Lower leg skin (tissue), 4 donors: Measurements from ENCODE around the gene BRD1. TPM values are rescaled to one million over a fixed set of nuclear protein-coding genes. Genes with fewer than 3 reads are reported as not detected.

Experiments used
- DNase-seq, 2 donors: peaks; one replicate each; pipeline ENCODE4 v3.0.0-alpha.2; 2019; ENCODE audit warnings: low spot score in 2 of 2
- H3K4me3 ChIP-seq: fragments of 200-600 bp; sonication (generic); 2 replicates; pipeline ENCODE4 v1.5.1; 2017; ENCODE audit warnings: mild to moderate bottlenecking, low read depth; ENCODE audit not compliant: poor library complexity, severe bottlenecking
- CTCF ChIP-seq, 3 donors: fragments of 450-650 bp; IDR thresholded peaks; one replicate each; pipeline ENCODE4 v1.5.1; 2016; ENCODE audit warnings: antibody characterized with exemption in 3 of 3, mild to moderate bottlenecking in 3 of 3, moderate library complexity in 2 of 3
- POLR2A ChIP-seq, 2 donors: fragments of 450-650 bp; IDR thresholded peaks; one replicate each; pipeline ENCODE4 v1.6.1; 2016 to 2017; ENCODE audit warnings: antibody characterized with exemption in 2 of 2, mild to moderate bottlenecking in 1 of 2, moderate library complexity in 1 of 2
- WGBS, 2 donors: methylation state at CpG; one replicate each; pipeline ENCODE4 v1.1.5; 2018; 5-methylcytosine and 5-hydroxymethylcytosine counted together
- intact Hi-C: fragments of 100-400 bp; cut with DNase I; formaldehyde crosslinking; loops from one replicate; pipeline ENCODE4 v1.15.0; 2023; ENCODE audit warnings: low total_unique reads
- total RNA-seq, 4 donors: library from RNA; depleted of rRNA; stranded (reverse); fragments of >200 nt; gene quantifications; one replicate each; pipeline ENCODE4 v1.1.0, GENCODE V29; 2016

BRD1 gene
- total RNA-seq, 4 donors from 2014 or later = 64.8 to 104 (median 89.8) TPM

GRCh38 chr22:49800408-49801238 lies 27.1 kb downstream of the BRD1 start:
- H3K4me3 ChIP-seq = no peak overlapping the region
- DNase-seq = no peak
- intact Hi-C loops = no loop called here
- no peak for TF ChIP-seq CTCF (IDR thresholded peaks at IDR 0.05)
- no peak for TF ChIP-seq POLR2A (IDR thresholded peaks at IDR 0.05)
- 85 to 89% methylated on average over 28 to 29 of the region's 29 CpGs for WGBS, 2 donors

DNA sequence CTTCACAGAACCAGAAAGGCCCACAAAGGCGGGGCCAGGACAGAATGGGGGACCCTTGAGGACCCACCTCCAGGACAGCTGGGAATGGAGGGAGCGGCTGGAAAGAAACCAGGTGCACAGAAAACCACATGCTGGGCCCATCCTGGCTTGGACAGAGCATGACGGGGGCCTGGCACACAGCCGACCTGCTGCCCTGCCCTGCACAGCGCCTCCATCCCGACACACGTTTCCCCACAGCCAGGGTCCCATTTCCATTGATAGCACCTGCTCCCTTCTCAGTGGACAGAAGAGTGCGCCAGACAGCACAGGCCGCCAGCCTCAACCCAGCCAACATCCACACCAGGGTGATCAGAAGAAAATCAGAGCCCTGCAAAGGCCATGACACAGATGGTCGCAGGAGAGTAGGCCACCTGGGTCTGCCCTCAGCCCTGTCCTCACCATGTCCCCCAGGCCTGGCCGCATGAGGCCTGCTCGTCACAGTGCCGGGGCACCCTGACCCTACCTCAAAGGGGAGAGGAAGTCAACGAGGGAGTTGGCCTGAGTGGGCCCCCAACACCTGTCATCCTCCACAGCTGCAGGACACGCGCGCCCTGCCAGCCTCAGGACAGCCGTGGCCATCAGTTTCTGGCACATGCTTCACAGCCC lies 28.1 kb downstream of the BRD1 start:
- 88 to 92% methylated on average over 18 of the region's 18 CpGs for WGBS, 2 donors
- TF ChIP-seq CTCF (IDR thresholded peaks at IDR 0.05) = no peak
- TF ChIP-seq POLR2A (IDR thresholded peaks at IDR 0.05) = no peak
- DNase-seq = no peak
- H3K4me3 ChIP-seq = no peak overlapping the region
- intact Hi-C loops = no loop called here

GRCh38 chr22:49798486-49799151 lies 29.1 kb downstream of the BRD1 start:
- TF ChIP-seq CTCF (IDR thresholded peaks at IDR 0.05) = no peak
- no peak for TF ChIP-seq POLR2A (IDR thresholded peaks at IDR 0.05)
- 92 to 94% methylated on average over 28 to 36 of the region's 37 CpGs for WGBS, 2 donors
- DNase-seq = no peak
- intact Hi-C loops = no loop called here
- no peak overlapping the region for H3K4me3 ChIP-seq

DNA sequence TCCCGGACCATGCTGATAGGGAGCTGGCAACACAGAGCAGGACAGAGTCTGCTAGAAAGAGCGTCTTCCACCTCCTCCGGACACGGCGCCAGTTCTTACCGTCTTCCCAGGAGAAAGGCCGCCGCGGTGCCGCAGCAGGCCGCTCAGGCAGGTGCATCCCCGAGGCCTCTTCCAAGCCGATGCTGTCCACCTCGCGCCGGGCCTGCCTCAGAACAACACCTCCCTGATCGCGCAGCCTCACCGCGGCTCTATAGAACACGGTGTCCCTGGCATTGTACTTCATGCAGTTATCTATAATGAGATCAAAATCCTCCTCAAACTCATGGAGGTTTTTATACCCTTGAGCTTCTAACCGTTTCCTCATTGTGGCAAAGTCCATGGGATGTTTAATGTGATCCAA lies 30.0 kb downstream of the BRD1 start:
- DNase-seq = no peak
- no peak overlapping the region for H3K4me3 ChIP-seq
- 88 to 94% methylated on average over 21 to 22 of the region's 22 CpGs for WGBS, 2 donors
- intact Hi-C loops = no loop called here
- no peak for TF ChIP-seq POLR2A (IDR thresholded peaks at IDR 0.05)
- TF ChIP-seq CTCF (IDR thresholded peaks at IDR 0.05) = no peak

- intact Hi-C loops = no loop called here
- DNase-seq = no peak
- H3K4me3 ChIP-seq = no peak overlapping the region
- 95% methylated on average over 25 of the region's 25 CpGs for WGBS, 2 donors
- TF ChIP-seq POLR2A (IDR thresholded peaks at IDR 0.05) (no peak), CTCF (IDR thresholded peaks at IDR 0.05) (no peak)
Observed at GRCh38 chr22:49796596-49797270, 30.9 kb downstream of the BRD1 start.
